ENCODE measurements around the gene APOE.
"Not testable (repeated sequence)": the region's sequence is repeated elsewhere in the genome, so short reads cannot be mapped to it uniquely, and the experiment has no call there.

APOE gene

GRCh38 chr19:44912854-44913253 lies 7.3 kb downstream of the APOE start:
- H3K27ac Mint-ChIP-seq: no peak overlapping the region

GRCh38 chr19:44913512-44914432 lies 8.2 kb downstream of the APOE start:
- Mint-ChIP-seq H3K4me3 (peak overlapping the region; percentile 94), H3K4me1 (peaks cover 31% of the 10 kb centered on the region)
- H3K36me3 Mint-ChIP-seq (ENCODE audit: low read depth); DNase-seq; H3K27me3 Mint-ChIP-seq (ENCODE audit: low read depth, poor library complexity); H3K27ac Mint-ChIP-seq; H3K9me3 Mint-ChIP-seq: not testable (repeated sequence)

More at GRCh38 chr19:44912854-44913253, 7.3 kb downstream of the APOE start:
- peaks cover 3% of the 10 kb centered on the region for H3K27me3 Mint-ChIP-seq (ENCODE audit: low read depth, poor library complexity)
- no peaks in the 10 kb centered on the region for H3K36me3 Mint-ChIP-seq (ENCODE audit: low read depth)
- H3K4me1 Mint-ChIP-seq: peaks cover 35% of the 10 kb centered on the region
- no peak overlapping the region for H3K4me3 Mint-ChIP-seq
- TF ChIP-seq CTCF (IDR thresholded peaks at IDR 0.05): no peak
- no peaks in the 10 kb centered on the region for H3K9me3 Mint-ChIP-seq
- DNase-seq: no peak

DNA sequence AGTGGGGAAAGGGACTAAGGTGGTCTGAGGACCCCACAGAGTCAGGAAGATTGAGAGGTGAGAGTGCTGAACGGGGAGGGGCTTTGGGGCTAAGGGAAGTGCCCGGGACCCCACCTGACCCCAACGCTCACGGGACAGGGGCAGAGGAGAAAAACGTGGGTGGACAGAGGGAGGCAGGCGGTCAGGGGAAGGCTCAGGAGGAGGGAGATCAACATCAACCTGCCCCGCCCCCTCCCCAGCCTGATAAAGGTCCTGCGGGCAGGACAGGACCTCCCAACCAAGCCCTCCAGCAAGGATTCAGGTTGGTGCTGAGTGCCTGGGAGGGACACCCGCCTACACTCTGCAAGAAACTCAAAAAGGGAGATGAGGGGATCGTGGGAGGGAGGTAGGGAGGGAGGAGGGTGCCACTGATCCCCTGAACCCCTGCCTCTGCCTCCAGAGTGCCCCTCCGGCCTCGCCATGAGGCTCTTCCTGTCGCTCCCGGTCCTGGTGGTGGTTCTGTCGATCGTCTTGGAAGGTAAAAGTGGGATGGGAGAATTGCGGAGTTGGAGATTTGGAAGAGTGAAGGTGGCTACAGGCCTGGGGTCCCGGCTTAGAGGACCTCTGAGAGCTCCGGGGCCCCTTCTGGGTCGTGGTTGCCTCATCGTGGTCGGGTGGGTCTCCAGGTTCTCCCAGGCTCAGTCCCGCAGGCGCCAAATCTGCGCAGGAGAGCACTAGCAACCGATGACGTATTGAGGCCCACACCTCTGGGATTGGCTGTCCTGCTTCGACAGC lies 9.0 kb downstream of the APOE start, which contains the start of gene APOC1:
Gene APOC1 (plus strand): TSS at position 176 of the 774 bp plus-strand sequence. CDS start 284 bp downstream, at position 460.
- not testable (repeated sequence) for H3K36me3 Mint-ChIP-seq (ENCODE audit: low read depth); H3K27me3 Mint-ChIP-seq (ENCODE audit: low read depth, poor library complexity); H3K9me3 Mint-ChIP-seq
- H3K4me3 Mint-ChIP-seq: peak within 1 kb of the TSS; percentile 94
- peak within 1 kb of the TSS; percentile 99 for H3K27ac Mint-ChIP-seq
- peak; percentile 87 for DNase-seq
- H3K4me1 Mint-ChIP-seq: peaks cover 31% of the 10 kb centered on the region

- no peak for DNase-seq
- Mint-ChIP-seq H3K36me3 (ENCODE audit: low read depth) (no peaks in the 10 kb centered on the region), H3K4me3 (no peak overlapping the region), H3K4me1 (peaks cover 22% of the 10 kb centered on the region), H3K9me3 (no peaks in the 10 kb centered on the region), H3K27me3 (ENCODE audit: low read depth, poor library complexity) (peaks cover 7% of the 10 kb centered on the region), H3K27ac (no peak overlapping the region)
- TF ChIP-seq CTCF (IDR thresholded peaks at IDR 0.05): no peak
Measured at GRCh38 chr19:44924243-44924725, 18.7 kb downstream of the APOE start.

DNA sequence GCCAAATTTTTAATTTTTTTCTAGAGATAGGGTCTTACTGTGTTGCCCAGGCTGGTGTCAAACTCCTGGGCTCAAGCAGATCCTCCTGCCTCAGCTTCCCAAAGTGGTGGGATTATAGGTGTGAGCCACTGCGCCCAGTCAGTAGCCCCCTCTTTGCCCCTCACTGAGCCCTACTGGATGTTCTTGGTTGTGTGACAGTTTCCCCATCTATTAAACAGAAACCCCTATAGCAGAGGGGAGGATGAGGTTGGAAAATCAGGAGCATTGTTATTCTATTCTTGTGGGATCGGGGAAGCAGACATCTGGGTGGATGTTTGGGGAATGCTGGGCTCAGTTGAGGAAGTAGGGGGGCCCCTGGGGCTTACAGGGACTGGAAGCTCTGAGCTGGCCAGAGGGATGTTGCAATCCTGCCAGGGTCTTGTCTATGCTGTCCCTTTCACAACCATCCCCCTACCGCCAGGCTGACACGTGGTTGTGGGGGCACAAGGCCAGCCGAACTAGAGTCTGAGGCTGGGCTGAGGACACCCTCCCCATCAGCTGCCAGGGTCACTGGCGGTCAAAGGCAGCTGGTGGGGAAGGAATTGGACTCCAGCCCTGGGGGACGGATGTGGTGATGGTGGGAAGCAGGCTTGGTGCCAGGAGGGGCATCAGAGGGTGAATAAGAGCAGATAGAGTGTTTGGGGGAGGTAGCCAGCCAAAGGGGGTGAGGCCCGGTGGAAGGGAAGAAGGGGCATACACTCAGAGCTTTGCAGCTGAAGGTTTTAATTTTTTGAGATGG lies 19.7 kb downstream of the APOE start:
- Mint-ChIP-seq H3K4me1 (peaks cover 27% of the 10 kb centered on the region), H3K27ac (no peak overlapping the region), H3K27me3 (ENCODE audit: low read depth, poor library complexity) (peaks cover 12% of the 10 kb centered on the region), H3K36me3 (ENCODE audit: low read depth) (no peaks in the 10 kb centered on the region), H3K4me3 (no peak overlapping the region), H3K9me3 (no peaks in the 10 kb centered on the region)
- TF ChIP-seq CTCF (IDR thresholded peaks at IDR 0.05): no peak
- no peak for DNase-seq

GRCh38 chr19:44926245-44927077 lies 20.9 kb downstream of the APOE start:
- not testable (repeated sequence) for DNase-seq; H3K9me3 Mint-ChIP-seq; H3K36me3 Mint-ChIP-seq (ENCODE audit: low read depth); H3K27ac Mint-ChIP-seq
- peak overlapping the region; percentile 59 for H3K4me3 Mint-ChIP-seq
- H3K27me3 Mint-ChIP-seq (ENCODE audit: low read depth, poor library complexity): peaks cover 12% of the 10 kb centered on the region
- peaks cover 27% of the 10 kb centered on the region for H3K4me1 Mint-ChIP-seq

Measured in nephron progenitor cell (in vitro differentiated cells).